ENCODE results near the gene SLC47A1.

The SLC47A1 gene

DNA sequence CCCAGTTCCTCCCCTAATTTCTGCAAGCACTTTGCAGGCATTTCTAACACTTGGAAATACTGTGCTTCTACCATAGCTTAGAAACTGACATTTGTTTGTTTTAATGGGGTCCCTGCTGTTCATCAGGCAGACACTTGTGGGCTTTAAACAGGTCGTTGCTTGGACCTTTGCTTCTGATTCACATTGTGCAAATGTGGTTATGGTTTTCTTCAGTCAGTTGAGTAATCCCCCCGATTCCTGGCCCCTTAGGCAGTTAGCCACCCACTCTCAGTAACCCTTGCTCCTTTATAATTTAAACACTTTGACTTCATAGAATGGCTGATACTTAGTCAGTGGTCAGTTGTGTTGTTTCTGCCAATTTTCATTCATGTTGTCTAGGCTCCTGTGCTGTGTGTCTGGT is 39.4 kb downstream of the SLC47A1 start:
- Histone ChIP-seq H3K4me2 (ENCODE audit: insufficient read depth, low read length) (no peak overlapping the region), H4K20me1 (ENCODE audit: insufficient read depth, low read length) (0 out of 2 replicates have a peak, but pooled peaks cover 5% of the 10 kb centered on the region), H3K36me3 (ENCODE audit: insufficient read depth, low read length) (no peaks in the 10 kb centered on the region), H3K9me3 (ENCODE audit: insufficient read depth, low read length, severe bottlenecking) (no peaks in the 10 kb centered on the region), H3K27ac (ENCODE audit: low read length) (no peak overlapping the region), H3K4me3 (ENCODE audit: low read depth in 1 of 2, low read length in 2 of 2) (no peak overlapping the region), H3K27me3 (ENCODE audit: insufficient read depth, low read length, poor library complexity) (peaks cover 15% of the 10 kb centered on the region), H3K79me2 (ENCODE audit: insufficient read depth, low read length) (no peaks in the 10 kb centered on the region), H2AFZ (ENCODE audit: low read depth, low read length) (no peak overlapping the region), H3K9ac (ENCODE audit: low read depth, low read length) (no peak overlapping the region), H3K4me1 (ENCODE audit: insufficient read depth, low read length) (no peaks in the 10 kb centered on the region)
- ATAC-seq (ENCODE audit: insufficient read depth, low read depth) (no peak), DNase-seq (no peak)
- TF ChIP-seq EZH2 (IDR thresholded peaks at IDR 0.05; ENCODE audit: borderline replicate concordance, low read depth, low read length, severe bottlenecking), result no peak
- TF ChIP-seq, protein P1, sequence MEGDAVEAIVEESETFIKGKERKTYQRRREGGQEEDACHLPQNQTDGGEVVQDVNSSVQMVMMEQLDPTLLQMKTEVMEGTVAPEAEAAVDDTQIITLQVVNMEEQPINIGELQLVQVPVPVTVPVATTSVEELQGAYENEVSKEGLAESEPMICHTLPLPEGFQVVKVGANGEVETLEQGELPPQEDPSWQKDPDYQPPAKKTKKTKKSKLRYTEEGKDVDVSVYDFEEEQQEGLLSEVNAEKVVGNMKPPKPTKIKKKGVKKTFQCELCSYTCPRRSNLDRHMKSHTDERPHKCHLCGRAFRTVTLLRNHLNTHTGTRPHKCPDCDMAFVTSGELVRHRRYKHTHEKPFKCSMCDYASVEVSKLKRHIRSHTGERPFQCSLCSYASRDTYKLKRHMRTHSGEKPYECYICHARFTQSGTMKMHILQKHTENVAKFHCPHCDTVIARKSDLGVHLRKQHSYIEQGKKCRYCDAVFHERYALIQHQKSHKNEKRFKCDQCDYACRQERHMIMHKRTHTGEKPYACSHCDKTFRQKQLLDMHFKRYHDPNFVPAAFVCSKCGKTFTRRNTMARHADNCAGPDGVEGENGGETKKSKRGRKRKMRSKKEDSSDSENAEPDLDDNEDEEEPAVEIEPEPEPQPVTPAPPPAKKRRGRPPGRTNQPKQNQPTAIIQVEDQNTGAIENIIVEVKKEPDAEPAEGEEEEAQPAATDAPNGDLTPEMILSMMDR (IDR thresholded peaks at IDR 0.05; ENCODE audit: borderline replicate concordance, extremely low read depth, low read length, poor library complexity, severe bottlenecking), result no peak

DNA sequence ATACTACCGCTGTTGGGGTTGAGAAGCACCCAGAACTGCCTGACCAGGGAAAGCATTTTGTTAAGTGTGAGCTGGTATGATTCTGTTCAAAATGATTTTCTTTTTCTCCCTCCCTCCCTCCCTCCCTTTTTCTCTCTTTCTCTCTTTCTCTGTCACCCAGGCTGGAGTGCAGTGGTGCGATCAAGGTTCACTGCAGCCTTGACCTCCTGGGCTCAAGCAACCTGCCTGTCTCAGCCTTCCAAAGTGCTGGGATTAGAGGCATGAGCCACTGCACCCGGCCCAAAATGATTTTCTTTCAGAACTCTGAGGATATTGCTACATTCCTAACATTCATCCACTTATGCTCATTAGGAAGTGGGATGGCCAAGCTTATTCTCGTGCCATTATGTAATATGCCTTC is 41.3 kb downstream of the SLC47A1 start:
- ATAC-seq (ENCODE audit: insufficient read depth, low read depth) (no peak), DNase-seq (no peak)
- H3K27me3 ChIP-seq (ENCODE audit: insufficient read depth, low read length, poor library complexity), result peaks cover 13% of the 10 kb centered on the region
- H3K79me2 ChIP-seq (ENCODE audit: insufficient read depth, low read length), result no peaks in the 10 kb centered on the region
- TF ChIP-seq EZH2 (IDR thresholded peaks at IDR 0.05; ENCODE audit: borderline replicate concordance, low read depth, low read length, severe bottlenecking), result no peak
- TF ChIP-seq, protein P1 (IDR thresholded peaks at IDR 0.05; ENCODE audit: borderline replicate concordance, extremely low read depth, low read length, poor library complexity, severe bottlenecking), result no peak
- H3K4me2 ChIP-seq (ENCODE audit: insufficient read depth, low read length), result no peak overlapping the region
- no peak overlapping the region for H3K4me3 ChIP-seq (ENCODE audit: low read depth in 1 of 2, low read length in 2 of 2)
- H2AFZ ChIP-seq (ENCODE audit: low read depth, low read length), result no peak overlapping the region
- no peak overlapping the region for H3K27ac ChIP-seq (ENCODE audit: low read length)
- H4K20me1 ChIP-seq (ENCODE audit: insufficient read depth, low read length), result 0 out of 2 replicates have a peak, but pooled peaks cover 5% of the 10 kb centered on the region
- H3K36me3 ChIP-seq (ENCODE audit: insufficient read depth, low read length), result no peaks in the 10 kb centered on the region
- H3K9me3 ChIP-seq (ENCODE audit: insufficient read depth, low read length, severe bottlenecking), result no peaks in the 10 kb centered on the region
- H3K9ac ChIP-seq (ENCODE audit: low read depth, low read length), result no peak overlapping the region
- H3K4me1 ChIP-seq (ENCODE audit: insufficient read depth, low read length), result no peaks in the 10 kb centered on the region

DNA sequence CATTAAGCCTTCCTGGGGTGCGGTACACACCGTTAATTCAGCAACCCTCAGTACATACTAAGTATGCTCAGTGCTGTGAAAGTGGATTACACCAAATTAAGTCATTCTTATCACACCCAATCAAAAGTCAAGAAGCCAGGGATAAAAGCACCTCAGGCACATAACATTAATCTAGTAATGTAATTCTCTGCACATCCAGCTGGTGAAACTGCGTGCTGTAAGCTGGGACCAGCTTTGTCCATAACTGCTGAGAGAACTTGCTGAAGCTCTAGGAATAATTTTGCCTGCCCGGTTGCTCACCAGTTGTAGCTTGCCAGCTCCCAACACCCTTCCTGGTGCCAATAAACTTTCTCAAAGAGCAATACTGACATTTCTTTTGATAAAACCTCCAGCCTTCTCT is 44.9 kb downstream of the SLC47A1 start:
- ATAC-seq (ENCODE audit: insufficient read depth, low read depth) (no peak), DNase-seq (no peak)
- no peaks in the 10 kb centered on the region for H3K4me1 ChIP-seq (ENCODE audit: insufficient read depth, low read length)
- no peaks in the 10 kb centered on the region for H3K36me3 ChIP-seq (ENCODE audit: insufficient read depth, low read length)
- H3K79me2 ChIP-seq (ENCODE audit: insufficient read depth, low read length), result no peaks in the 10 kb centered on the region
- no peak overlapping the region for H3K4me3 ChIP-seq (ENCODE audit: low read depth in 1 of 2, low read length in 2 of 2)
- H4K20me1 ChIP-seq (ENCODE audit: insufficient read depth, low read length), result no peaks in the 10 kb centered on the region
- no peaks in the 10 kb centered on the region for H3K9me3 ChIP-seq (ENCODE audit: insufficient read depth, low read length, severe bottlenecking)
- TF ChIP-seq, protein P1 (IDR thresholded peaks at IDR 0.05; ENCODE audit: borderline replicate concordance, extremely low read depth, low read length, poor library complexity, severe bottlenecking), result no peak
- no peak for TF ChIP-seq EZH2 (IDR thresholded peaks at IDR 0.05; ENCODE audit: borderline replicate concordance, low read depth, low read length, severe bottlenecking)
- H3K27me3 ChIP-seq (ENCODE audit: insufficient read depth, low read length, poor library complexity), result peaks cover 2% of the 10 kb centered on the region
- no peak overlapping the region for H3K27ac ChIP-seq (ENCODE audit: low read length)
- no peak overlapping the region for H2AFZ ChIP-seq (ENCODE audit: low read depth, low read length)
- no peak overlapping the region for H3K4me2 ChIP-seq (ENCODE audit: insufficient read depth, low read length)
- no peak overlapping the region for H3K9ac ChIP-seq (ENCODE audit: low read depth, low read length)

All from DND-41 (cell line).